Measurements from ENCODE around the gene SLC5A8. TPM values are rescaled to one million over a fixed set of nuclear protein-coding genes. Genes with fewer than 3 reads are reported as not detected.

The SLC5A8 gene
- not detected for total RNA-seq
- long read RNA-seq = 0 reads

- intact Hi-C loops (cut with micrococcal nuclease) = no loop called here
- DNase-seq = no peak
Observed at GRCh38 chr12:101209319-101210302, at the start of gene SLC5A8. Gene SLC5A8, minus strand, starts transcription at chr12:101210238. Its CDS starts 390 bp downstream, at chr12:101209848.

GRCh38 chr12:101257357-101257756 lies 47.3 kb upstream of the SLC5A8 start:
- DNase-seq (no peak), ATAC-seq (no peak)
- intact Hi-C loops (cut with micrococcal nuclease) = no loop called here

More at GRCh38 chr12:101209319-101210302, at the start of gene SLC5A8:
- ATAC-seq = no peak

- DNase-seq = no peak
- intact Hi-C loops (cut with micrococcal nuclease) = no loop called here
- no peak for ATAC-seq
Observed at GRCh38 chr12:101256266-101256665, 46.2 kb upstream of the SLC5A8 start.

GRCh38 chr12:101243616-101244015 lies 33.6 kb upstream of the SLC5A8 start:
- intact Hi-C loops (cut with micrococcal nuclease) = no loop called here
- DNase-seq (no peak), ATAC-seq (no peak)

GRCh38 chr12:101243074-101243473 lies 33.0 kb upstream of the SLC5A8 start:
- intact Hi-C loops (cut with micrococcal nuclease) = no loop called here
- ATAC-seq = no peak
- DNase-seq = no peak

- intact Hi-C loops (cut with micrococcal nuclease) = no loop called here
- no peak for DNase-seq
- ATAC-seq = no peak
Observed at GRCh38 chr12:101238800-101239329, 28.8 kb upstream of the SLC5A8 start.

- DNase-seq (no peak), ATAC-seq (no peak)
- intact Hi-C loops (cut with micrococcal nuclease) = no loop called here
Observed at GRCh38 chr12:101238306-101238705, 28.3 kb upstream of the SLC5A8 start.

- ATAC-seq (no peak), DNase-seq (no peak)
- intact Hi-C loops (cut with micrococcal nuclease) = no loop called here
Observed at GRCh38 chr12:101235686-101236085, 25.6 kb upstream of the SLC5A8 start.

- DNase-seq = no peak
- no peak for ATAC-seq
- intact Hi-C loops (cut with micrococcal nuclease) = no loop called here
Observed at GRCh38 chr12:101231636-101232035, 21.6 kb upstream of the SLC5A8 start.

- no peak for DNase-seq
- ATAC-seq = no peak
- intact Hi-C loops (cut with micrococcal nuclease) = no loop called here
Observed at GRCh38 chr12:101230547-101230946, 20.5 kb upstream of the SLC5A8 start.

- no peak for ATAC-seq
- intact Hi-C loops (cut with micrococcal nuclease) = no loop called here
Observed at GRCh38 chr12:101229841-101230241, 19.8 kb upstream of the SLC5A8 start.

GRCh38 chr12:101221301-101221700 lies 11.3 kb upstream of the SLC5A8 start:
- intact Hi-C loops (cut with micrococcal nuclease) = no loop called here
- ATAC-seq = no peak
- DNase-seq = no peak

More at GRCh38 chr12:101229841-101230241, 19.8 kb upstream of the SLC5A8 start:
- no peak for DNase-seq

- intact Hi-C loops (cut with micrococcal nuclease) = loop anchor here (5.0 kb wide), 1 partner anchor 95 kb away; no protein-coding TSS in a partner anchor
- no peak for DNase-seq
- no peak for ATAC-seq
Observed at GRCh38 chr12:101216810-101217209, 6.8 kb upstream of the SLC5A8 start.

- DNase-seq = no peak
- no peak for ATAC-seq
- intact Hi-C loops (cut with micrococcal nuclease) = no loop called here
Observed at GRCh38 chr12:101207086-101207780, 2.8 kb downstream of the SLC5A8 start.

GRCh38 chr12:101204602-101205304 lies 5.3 kb downstream of the SLC5A8 start:
- intact Hi-C loops (cut with micrococcal nuclease) = no loop called here
- DNase-seq (no peak), ATAC-seq (no peak)

- ATAC-seq (no peak), DNase-seq (no peak)
- intact Hi-C loops (cut with micrococcal nuclease) = no loop called here
Observed at GRCh38 chr12:101200824-101201223, 9.2 kb downstream of the SLC5A8 start.

- intact Hi-C loops (cut with micrococcal nuclease) = no loop called here
- DNase-seq (no peak), ATAC-seq (no peak)
Observed at GRCh38 chr12:101200145-101200544, 9.9 kb downstream of the SLC5A8 start.

GRCh38 chr12:101186291-101186690 lies 23.7 kb downstream of the SLC5A8 start:
- DNase-seq = no peak
- ATAC-seq = no peak
- intact Hi-C loops (cut with micrococcal nuclease) = no loop called here

- intact Hi-C loops (cut with micrococcal nuclease) = no loop called here
- ATAC-seq = no peak
- DNase-seq = no peak
Observed at GRCh38 chr12:101181776-101182175, 28.3 kb downstream of the SLC5A8 start.

Data from left ventricle myocardium superior (tissue), 1 donor.